GM18907 (cell line): ENCODE data around the gene ULK1.

Experiments
- ATAC-seq: cut with Tn5 transposase; IDR thresholded peaks from one replicate; pipeline ENCODE4 v1.9.1; 2021; ENCODE audit warnings: mild to moderate bottlenecking, moderate library complexity; ENCODE audit not compliant: unreplicated experiment

Gene ULK1

DNA sequence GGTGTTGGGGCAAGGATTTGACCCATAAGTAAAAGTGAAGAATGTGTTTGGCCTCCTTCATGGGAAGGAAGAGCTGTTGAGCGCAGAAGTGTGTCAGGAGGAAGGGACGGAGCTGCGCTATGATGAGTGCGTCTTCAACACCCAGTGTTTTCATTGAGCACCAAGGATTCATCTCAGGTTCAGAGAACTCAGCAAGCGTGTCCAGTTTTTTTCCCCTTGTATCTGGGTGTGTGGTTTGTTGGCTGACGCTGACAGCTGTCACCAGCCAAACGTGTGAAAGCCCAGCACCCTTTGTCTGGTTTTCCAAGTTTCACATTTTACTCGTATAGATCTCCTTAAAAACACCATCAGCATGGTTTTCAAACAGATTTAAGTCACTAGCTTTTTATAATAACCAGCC lies 67.6 kb downstream of the ULK1 start:
- ATAC-seq, result no peak

- no peak for ATAC-seq
Observed at GRCh38 chr12:131963381-131963780, 69.0 kb downstream of the ULK1 start.

DNA sequence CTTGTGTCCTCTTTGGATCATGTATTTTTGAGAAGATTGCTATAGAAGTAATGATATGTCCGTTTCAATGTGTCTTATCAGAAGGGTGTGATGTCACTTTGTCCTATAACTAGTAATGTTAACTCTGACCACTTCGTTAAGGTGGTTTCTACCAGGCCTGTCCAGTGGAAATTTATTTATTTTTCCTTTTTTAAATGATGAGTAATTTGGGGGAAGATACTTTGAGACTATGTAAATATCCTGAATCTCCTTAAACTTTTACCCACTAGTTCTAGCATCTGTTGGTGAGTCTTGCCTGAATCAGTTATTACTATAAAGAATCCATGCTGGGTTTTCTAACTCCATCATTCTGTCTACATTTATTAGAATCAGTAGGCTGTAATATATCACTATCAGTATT lies 70.7 kb downstream of the ULK1 start:
- ATAC-seq, result no peak

- ATAC-seq, result no peak
Observed at GRCh38 chr12:131971226-131971625, 76.8 kb downstream of the ULK1 start.
